Gastroesophageal sphincter (tissue), 3 donors: ENCODE results near the gene LILRA5.

Experiments used
- EP300 ChIP-seq: sonication (generic); formaldehyde crosslinking; IDR thresholded peaks from one replicate; pipeline ENCODE4 v1.6.1; 2017; ENCODE audit warnings: antibody characterized with exemption, mild to moderate bottlenecking
- POLR2A ChIP-seq, 2 donors: fragments of 450-650 bp; IDR thresholded peaks; one replicate each; pipeline ENCODE4 v1.6.1; 2017; ENCODE audit warnings: antibody characterized with exemption in 2 of 2, mild to moderate bottlenecking in 2 of 2, moderate library complexity in 1 of 2
- TF ChIP-seq, protein P1 (sequence below), 4 experiments: fragments of 200-600 bp in 2 of 4; fragments of 450-650 bp in 2 of 4; sonication (generic) in 1 of 4; IDR thresholded peaks; one replicate each; pipeline ENCODE4 v1.5.1; 2017 to 2019; ENCODE audit warnings: antibody characterized with exemption in 4 of 4, mild to moderate bottlenecking in 2 of 4, moderate library complexity in 2 of 4

DNA sequence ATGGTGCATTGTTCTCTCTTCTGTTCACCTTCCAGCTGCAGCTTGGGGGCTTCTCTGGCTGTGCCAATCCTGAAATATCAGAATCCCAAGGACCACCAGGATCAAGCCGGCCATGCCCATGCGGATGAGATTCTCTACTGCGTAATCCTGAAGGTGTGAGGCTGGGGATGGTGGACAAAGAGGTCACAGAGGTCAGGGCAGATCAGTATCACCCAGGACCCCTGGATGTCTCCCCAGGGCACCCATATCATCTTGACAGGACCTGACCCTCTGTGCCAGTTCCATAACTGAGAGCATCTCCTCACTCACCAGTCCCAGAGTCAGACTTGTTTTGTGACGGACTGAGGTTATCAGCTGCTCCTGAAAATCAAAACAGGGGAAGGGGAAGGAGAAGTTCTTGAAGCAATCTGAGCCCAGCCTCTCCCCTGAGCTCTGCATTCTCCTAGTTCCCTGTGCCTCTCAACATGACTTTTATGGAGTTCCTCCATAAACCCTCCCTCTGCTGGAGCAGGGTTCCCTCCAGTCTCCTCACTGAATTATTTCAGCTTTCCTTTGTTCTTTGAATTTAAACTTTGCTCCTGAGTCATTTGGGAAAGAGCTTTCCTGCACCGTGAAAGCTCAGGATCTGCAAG is 5.5 kb downstream of the LILRA5 start:
- TF ChIP-seq EP300 = no peak
- TF ChIP-seq, protein P1, sequence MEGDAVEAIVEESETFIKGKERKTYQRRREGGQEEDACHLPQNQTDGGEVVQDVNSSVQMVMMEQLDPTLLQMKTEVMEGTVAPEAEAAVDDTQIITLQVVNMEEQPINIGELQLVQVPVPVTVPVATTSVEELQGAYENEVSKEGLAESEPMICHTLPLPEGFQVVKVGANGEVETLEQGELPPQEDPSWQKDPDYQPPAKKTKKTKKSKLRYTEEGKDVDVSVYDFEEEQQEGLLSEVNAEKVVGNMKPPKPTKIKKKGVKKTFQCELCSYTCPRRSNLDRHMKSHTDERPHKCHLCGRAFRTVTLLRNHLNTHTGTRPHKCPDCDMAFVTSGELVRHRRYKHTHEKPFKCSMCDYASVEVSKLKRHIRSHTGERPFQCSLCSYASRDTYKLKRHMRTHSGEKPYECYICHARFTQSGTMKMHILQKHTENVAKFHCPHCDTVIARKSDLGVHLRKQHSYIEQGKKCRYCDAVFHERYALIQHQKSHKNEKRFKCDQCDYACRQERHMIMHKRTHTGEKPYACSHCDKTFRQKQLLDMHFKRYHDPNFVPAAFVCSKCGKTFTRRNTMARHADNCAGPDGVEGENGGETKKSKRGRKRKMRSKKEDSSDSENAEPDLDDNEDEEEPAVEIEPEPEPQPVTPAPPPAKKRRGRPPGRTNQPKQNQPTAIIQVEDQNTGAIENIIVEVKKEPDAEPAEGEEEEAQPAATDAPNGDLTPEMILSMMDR (IDR thresholded peaks at IDR 0.05) = no peak
- no peak for TF ChIP-seq POLR2A (IDR thresholded peaks at IDR 0.05)
